Uterus (tissue), 4 donors: Measurements from ENCODE around the gene RFX3. TPM values are rescaled to one million over a fixed set of nuclear protein-coding genes. Genes with fewer than 3 reads are reported as not detected.
"Not testable (repeated sequence)": the region's sequence is repeated elsewhere in the genome, so short reads cannot be mapped to it uniquely, and the experiment has no call there.

Source experiments
- DNase-seq, 2 donors: peaks; one replicate each; pipeline ENCODE4 v3.0.0-alpha.2; 2019 to 2020
- H3K27ac ChIP-seq, 2 donors: fragments of 200-600 bp; sonication (generic); 1 replicate in 1 of 2; 2 replicates in 1 of 2; pipeline ENCODE4 v1.5.1; 2016 to 2018
- H3K27me3 ChIP-seq, 2 donors: fragments of 200-600 bp; sonication (generic); one replicate each; pipeline ENCODE4 v1.5.1; 2018 to 2019; ENCODE audit warnings: control low read depth in 1 of 2
- H3K36me3 ChIP-seq, 2 donors: fragments of 200-600 bp; sonication (generic); one replicate each; pipeline ENCODE4 v1.5.1; 2019; ENCODE audit warnings: control low read depth in 1 of 2
- H3K4me1 ChIP-seq, 2 donors: fragments of 200-600 bp; sonication (generic); one replicate each; pipeline ENCODE4 v1.5.1; 2018 to 2019; ENCODE audit warnings: control low read depth in 1 of 2
- H3K4me3 ChIP-seq, 2 donors: fragments of 200-600 bp; sonication (generic); 1 replicate in 1 of 2; 2 replicates in 1 of 2; pipeline ENCODE4 v1.5.1; 2018 to 2019; ENCODE audit warnings: mild to moderate bottlenecking in 1 of 2
- H3K9me3 ChIP-seq, 2 donors: fragments of 200-600 bp; sonication (generic); one replicate each; pipeline ENCODE4 v1.5.1; 2019; ENCODE audit warnings: control low read depth in 1 of 2
- CTCF ChIP-seq, 4 experiments: fragments of 200-600 bp in 2 of 4; fragments of 450-650 bp in 2 of 4; sonication (generic) in 2 of 4; IDR thresholded peaks; one replicate each; pipeline ENCODE4 v1.5.1; 2016 to 2019; ENCODE audit warnings: antibody characterized with exemption in 4 of 4, mild to moderate bottlenecking in 2 of 4, moderate library complexity in 1 of 4
- POLR2A ChIP-seq, 2 donors: fragments of 450-650 bp; IDR thresholded peaks; one replicate each; pipeline ENCODE4 v1.6.1; 2016; ENCODE audit warnings: antibody characterized with exemption in 2 of 2, mild to moderate bottlenecking in 1 of 2, moderate library complexity in 1 of 2
- intact Hi-C: fragments of 100-400 bp; cut with DNase I; formaldehyde crosslinking; loops from one replicate; pipeline ENCODE4 v1.15.1; 2023; ENCODE audit warnings: low total_unique reads
- total RNA-seq, 4 donors: library from RNA; depleted of rRNA in 3 of 4; stranded (reverse); fragments of >200 nt in 3 of 4; gene quantifications; one replicate each; pipeline versions ENCODE4 v1.1.0 to v1.2.4, GENCODE V29; 2014 to 2023
- donor health status: DM: yes; HTN: yes; CAD: no.

The RFX3 gene
- total RNA-seq, 4 donors from 2014 or later, result 8.5 to 43.3 (median 21.9) TPM

GRCh38 chr9:3330792-3331420, 194.9 kb downstream of the RFX3 start:
- no peak for DNase-seq
- Histone ChIP-seq H3K9me3 (no peaks in the 10 kb centered on the region), H3K27me3 (no peaks in the 10 kb centered on the region), H3K4me1 (no peaks in the 10 kb centered on the region), H3K36me3 (no peaks in the 10 kb centered on the region), H3K27ac (no peak overlapping the region), H3K4me3 (no peak overlapping the region)
- no peak for TF ChIP-seq POLR2A (IDR thresholded peaks at IDR 0.05)
- TF ChIP-seq CTCF (IDR thresholded peaks at IDR 0.05), result no peak
- intact Hi-C loops, result no loop called here

- no peak for DNase-seq
- H3K27ac ChIP-seq, result no peak overlapping the region
- TF ChIP-seq POLR2A (IDR thresholded peaks at IDR 0.05) (no peak), CTCF (IDR thresholded peaks at IDR 0.05) (no peak)
- intact Hi-C loops, result no loop called here
- H3K9me3 ChIP-seq, result no peaks in the 10 kb centered on the region
- no peaks in the 10 kb centered on the region for H3K4me1 ChIP-seq
- H3K4me3 ChIP-seq, result no peak overlapping the region
- no peaks in the 10 kb centered on the region for H3K36me3 ChIP-seq
- no peaks in the 10 kb centered on the region for H3K27me3 ChIP-seq
Observed at GRCh38 chr9:3329361-3329760, 196.4 kb downstream of the RFX3 start.

- no peaks in the 10 kb centered on the region for H3K36me3 ChIP-seq
- H3K4me3 ChIP-seq, result no peak overlapping the region
- H3K9me3 ChIP-seq, result no peaks in the 10 kb centered on the region
- H3K27me3 ChIP-seq, result no peaks in the 10 kb centered on the region
- H3K27ac ChIP-seq, result no peak overlapping the region
- intact Hi-C loops, result no loop called here
- TF ChIP-seq POLR2A (IDR thresholded peaks at IDR 0.05) (no peak), CTCF (IDR thresholded peaks at IDR 0.05) (no peak)
- DNase-seq, result no peak
- no peaks in the 10 kb centered on the region for H3K4me1 ChIP-seq
Observed at GRCh38 chr9:3323714-3324113, 202.1 kb downstream of the RFX3 start.

- no peaks in the 10 kb centered on the region for H3K36me3 ChIP-seq
- no peaks in the 10 kb centered on the region for H3K9me3 ChIP-seq
- peak in 1 of 2 donors; percentile 18 for DNase-seq
- no peaks in the 10 kb centered on the region for H3K4me1 ChIP-seq
- no peak overlapping the region for H3K27ac ChIP-seq
- no peak for TF ChIP-seq CTCF (IDR thresholded peaks at IDR 0.05)
- TF ChIP-seq POLR2A (IDR thresholded peaks at IDR 0.05), result no peak
- intact Hi-C loops, result no loop called here
- no peak overlapping the region for H3K4me3 ChIP-seq
- H3K27me3 ChIP-seq, result no peaks in the 10 kb centered on the region
Observed at GRCh38 chr9:3321186-3321585, 204.6 kb downstream of the RFX3 start.

GRCh38 chr9:3312595-3312994, 213.2 kb downstream of the RFX3 start:
- intact Hi-C loops, result not testable (repeated sequence)

DNA sequence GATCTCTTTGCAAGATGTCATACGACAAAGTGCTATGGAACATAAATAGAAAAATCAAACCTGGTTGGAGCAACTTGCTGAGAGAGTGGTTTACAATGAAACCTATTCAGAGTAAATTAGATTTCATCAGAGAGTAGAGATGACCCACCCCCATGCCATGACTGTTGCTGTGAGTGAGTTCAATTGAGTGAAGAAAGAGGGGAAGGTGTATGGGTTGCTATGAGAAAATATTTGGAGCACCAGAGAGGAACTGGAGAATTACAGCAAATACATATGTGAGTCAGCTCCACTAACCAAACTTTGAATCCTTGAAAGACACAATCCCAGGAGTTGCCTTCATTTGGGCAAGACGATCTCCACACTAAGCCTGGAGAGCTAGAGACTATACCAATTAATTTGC, 217.2 kb downstream of the RFX3 start:
- TF ChIP-seq CTCF (IDR thresholded peaks at IDR 0.05), result no peak
- no peak for TF ChIP-seq POLR2A (IDR thresholded peaks at IDR 0.05)
- H3K36me3 ChIP-seq, result no peaks in the 10 kb centered on the region
- no peaks in the 10 kb centered on the region for H3K9me3 ChIP-seq
- no peak overlapping the region for H3K27ac ChIP-seq
- no peaks in the 10 kb centered on the region for H3K4me1 ChIP-seq
- H3K4me3 ChIP-seq, result no peak overlapping the region
- no peaks in the 10 kb centered on the region for H3K27me3 ChIP-seq
- no peak for DNase-seq
- intact Hi-C loops, result no loop called here

More at GRCh38 chr9:3312595-3312994, 213.2 kb downstream of the RFX3 start:
- not testable (repeated sequence) for DNase-seq, H3K27ac ChIP-seq, H3K9me3 ChIP-seq, H3K4me1 ChIP-seq, H3K36me3 ChIP-seq, H3K4me3 ChIP-seq, H3K27me3 ChIP-seq

- DNase-seq, H3K36me3 ChIP-seq, H3K9me3 ChIP-seq, H3K4me1 ChIP-seq, H3K27ac ChIP-seq, intact Hi-C loops, H3K4me3 ChIP-seq, H3K27me3 ChIP-seq: not testable (repeated sequence)
Observed at GRCh38 chr9:3304388-3304787, 221.4 kb downstream of the RFX3 start.
